Measurements from ENCODE around the gene NAT9.

The NAT9 gene

GRCh38 chr17:74779948-74780400 lies 3.8 kb upstream of the NAT9 start:
- peak; percentile 79 for DNase-seq (ENCODE audit: low spot score)

GRCh38 chr17:74779501-74779900 lies 3.4 kb upstream of the NAT9 start:
- no peak for DNase-seq (ENCODE audit: low spot score)

GRCh38 chr17:74778960-74779359 lies 2.8 kb upstream of the NAT9 start:
- DNase-seq (ENCODE audit: low spot score) = no peak

GRCh38 chr17:74777901-74778515 lies 1.9 kb upstream of the NAT9 start:
- no peak for DNase-seq (ENCODE audit: low spot score)

- no peak for DNase-seq (ENCODE audit: low spot score)
These were observed 845 bp upstream of the NAT9 start for GRCh38 chr17:74776990-74777389.

- DNase-seq (ENCODE audit: low spot score) = no peak
These were observed 619 bp downstream of the NAT9 start for GRCh38 chr17:74775409-74776043.

- DNase-seq (ENCODE audit: low spot score) = no peak
These were observed 2.3 kb downstream of the NAT9 start for GRCh38 chr17:74773871-74774286.

- DNase-seq (ENCODE audit: low spot score) = no peak
These were observed 2.7 kb downstream of the NAT9 start for GRCh38 chr17:74773414-74773813.

GRCh38 chr17:74772053-74772452 lies 4.1 kb downstream of the NAT9 start:
- DNase-seq (ENCODE audit: low spot score) = no peak

- DNase-seq (ENCODE audit: low spot score) = no peak
These were observed 4.7 kb downstream of the NAT9 start for GRCh38 chr17:74771319-74771914.

- peak; percentile 82 for DNase-seq (ENCODE audit: low spot score)
These were observed 5.4 kb downstream of the NAT9 start for GRCh38 chr17:74770498-74771318.

GRCh38 chr17:74769856-74770497 lies 6.2 kb downstream of the NAT9 start:
- no peak for DNase-seq (ENCODE audit: low spot score)

GRCh38 chr17:74769266-74769855 lies 6.8 kb downstream of the NAT9 start:
- DNase-seq (ENCODE audit: low spot score) = no peak

GRCh38 chr17:74768763-74769114 lies 7.4 kb downstream of the NAT9 start:
- DNase-seq (ENCODE audit: low spot score) = no peak

- no peak for DNase-seq (ENCODE audit: low spot score)
These were observed 7.9 kb downstream of the NAT9 start for GRCh38 chr17:74768069-74768762.

- DNase-seq (ENCODE audit: low spot score) = no peak
These were observed 9.0 kb downstream of the NAT9 start for GRCh38 chr17:74767111-74767516.

- no peak for DNase-seq (ENCODE audit: low spot score)
These were observed 9.7 kb downstream of the NAT9 start for GRCh38 chr17:74766413-74766812.

GRCh38 chr17:74764751-74765286 lies 11.3 kb downstream of the NAT9 start:
- DNase-seq (ENCODE audit: low spot score) = no peak

GRCh38 chr17:74763565-74764387 lies 12.4 kb downstream of the NAT9 start:
- DNase-seq (ENCODE audit: low spot score) = no peak

GRCh38 chr17:74761931-74762330 lies 14.2 kb downstream of the NAT9 start:
- no peak for DNase-seq (ENCODE audit: low spot score)

All from CD4-positive, alpha-beta T cell treated with Interleukin-2 at 100 ng/mL for 4 hours (primary cell).